Natural killer cell (primary cell): ENCODE results near the gene DPRX. TPM values are rescaled to one million over a fixed set of nuclear protein-coding genes. Genes with fewer than 3 reads are reported as not detected.

Experiments used
- ATAC-seq, 3 donors: fragments of 150-1000 bp in 2 of 3; fragments of 200-7000 bp in 1 of 3; cut with Tn5 transposase; 1 replicate in 1 of 3; 2 replicates in 2 of 3; pipeline ENCODE4 v1.10.0; 2021; ENCODE audit warnings: mild to moderate bottlenecking in 2 of 3, moderate library complexity in 2 of 3
- DNase-seq, 2 donors: peaks; one replicate each; pipeline versions ENCODE4 v3.0.0 to v3.0.0-alpha.2; 2013 to 2021; ENCODE audit warnings: mixed read lengths in 1 of 2
- H3K27ac ChIP-seq: one replicate; pipeline ENCODE4 v1.5.1; 2013; ENCODE audit warnings: mild to moderate bottlenecking, low read length
- H3K27me3 ChIP-seq: one replicate; pipeline ENCODE4 v1.6.1; 2013; ENCODE audit warnings: low read length; ENCODE audit not compliant: control insufficient read depth, insufficient read depth
- H3K36me3 ChIP-seq: one replicate; pipeline ENCODE4 v1.6.1; 2013; ENCODE audit warnings: low read length; ENCODE audit not compliant: control insufficient read depth, insufficient read depth
- H3K4me1 ChIP-seq: one replicate; pipeline ENCODE4 v1.6.1; 2013; ENCODE audit warnings: low read length; ENCODE audit not compliant: control insufficient read depth, insufficient read depth
- H3K4me3 ChIP-seq: one replicate; pipeline ENCODE4 v1.5.1; 2013; ENCODE audit warnings: low read length
- H3K9me3 ChIP-seq: one replicate; pipeline ENCODE4 v1.6.1; 2013; ENCODE audit warnings: low read length; ENCODE audit not compliant: control insufficient read depth, insufficient read depth
- H3K27ac Mint-ChIP-seq, 2 donors: one replicate each; pipeline ENCODE4 v1.8.0; 2022; ENCODE audit warnings: mild to moderate bottlenecking in 2 of 2, mixed read lengths in 2 of 2, moderate library complexity in 1 of 2
- H3K27me3 Mint-ChIP-seq, 2 donors: one replicate each; pipeline ENCODE4 v1.8.0; 2022; ENCODE audit warnings: low read depth in 2 of 2, mixed read lengths in 2 of 2
- H3K36me3 Mint-ChIP-seq: one replicate; pipeline ENCODE4 v1.8.0; 2022; ENCODE audit warnings: mixed read lengths
- H3K4me1 Mint-ChIP-seq, 2 donors: one replicate each; pipeline ENCODE4 v1.8.0; 2022; ENCODE audit warnings: mixed read lengths in 2 of 2
- H3K4me3 Mint-ChIP-seq: one replicate; pipeline ENCODE4 v1.8.0; 2022; ENCODE audit warnings: mild to moderate bottlenecking, moderate library complexity, mixed read lengths
- H3K9me3 Mint-ChIP-seq, 2 donors: one replicate each; pipeline ENCODE4 v1.8.0; 2022; ENCODE audit warnings: mixed read lengths in 2 of 2
- CTCF ChIP-seq: fragments of 200-600 bp; IDR thresholded peaks from one replicate; pipeline ENCODE4 v1.8.0; 2022; ENCODE audit warnings: antibody characterized with exemption
- WGBS: methylation state at CpG from one replicate; pipeline ENCODE4 v1.1.7; 2013; ENCODE audit warnings: missing lambda C conversion rate; ENCODE audit not compliant: insufficient coverage; 5-methylcytosine and 5-hydroxymethylcytosine counted together
- intact Hi-C: fragments of 100-400 bp; cut with micrococcal nuclease; formaldehyde crosslinking; loops from one replicate; pipeline ENCODE4 v1.14.2; 2022
- total RNA-seq, 4 donors: library from RNA; stranded (reverse); fragments of 120-200 nt in 1 of 4; gene quantifications; one replicate each; pipeline versions ENCODE4 v1.2.3 to v1.2.4, GENCODE V29; 2013 to 2022

Gene DPRX
- total RNA-seq, 3 donors from 2014 or later (not counting 1 experiment from before 2014, with no cell fraction given), result not detected

DNA sequence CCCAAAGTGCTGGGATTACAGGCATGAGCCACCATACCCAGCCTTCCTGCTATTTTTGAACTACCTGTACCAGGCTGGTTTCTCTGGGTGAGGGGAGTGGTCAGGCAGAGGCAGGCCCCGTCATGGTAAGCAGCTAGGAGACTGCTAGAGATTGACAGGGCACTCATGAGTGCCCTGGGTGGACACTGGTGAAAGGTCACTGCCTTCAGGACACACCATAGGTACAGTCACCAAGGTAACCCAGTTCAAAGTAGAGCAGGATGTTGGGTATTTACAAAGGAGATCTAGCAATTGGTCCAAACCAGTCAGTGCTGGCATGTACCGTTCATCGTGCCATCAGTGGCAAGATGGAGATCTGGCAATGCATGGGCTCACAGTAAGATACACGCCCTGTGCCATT lies 25.5 kb downstream of the DPRX start:
- no peak for TF ChIP-seq CTCF
- H3K27me3 ChIP-seq, result no peaks in the 10 kb centered on the region
- peaks cover 7% of the 10 kb centered on the region for H3K36me3 Mint-ChIP-seq
- no peaks in the 10 kb centered on the region for H3K36me3 ChIP-seq
- peaks cover 3% of the 10 kb centered on the region for H3K9me3 ChIP-seq
- no peak overlapping the region for H3K4me3 ChIP-seq
- H3K9me3 Mint-ChIP-seq, result peaks cover 3% of the 10 kb centered on the region in 2 donors
- H3K4me1 Mint-ChIP-seq, result no peaks in the 10 kb centered on the region
- no peak overlapping the region for H3K27ac ChIP-seq
- H3K27ac Mint-ChIP-seq, result no peak overlapping the region
- 91% methylated on average over 4 of the region's 4 CpGs for WGBS
- DNase-seq, result no peak
- ATAC-seq, result no peak
- no peak overlapping the region for H3K4me3 Mint-ChIP-seq
- no peaks in the 10 kb centered on the region for H3K27me3 Mint-ChIP-seq
- intact Hi-C loops, result no loop called here
- no peaks in the 10 kb centered on the region for H3K4me1 ChIP-seq

DNA sequence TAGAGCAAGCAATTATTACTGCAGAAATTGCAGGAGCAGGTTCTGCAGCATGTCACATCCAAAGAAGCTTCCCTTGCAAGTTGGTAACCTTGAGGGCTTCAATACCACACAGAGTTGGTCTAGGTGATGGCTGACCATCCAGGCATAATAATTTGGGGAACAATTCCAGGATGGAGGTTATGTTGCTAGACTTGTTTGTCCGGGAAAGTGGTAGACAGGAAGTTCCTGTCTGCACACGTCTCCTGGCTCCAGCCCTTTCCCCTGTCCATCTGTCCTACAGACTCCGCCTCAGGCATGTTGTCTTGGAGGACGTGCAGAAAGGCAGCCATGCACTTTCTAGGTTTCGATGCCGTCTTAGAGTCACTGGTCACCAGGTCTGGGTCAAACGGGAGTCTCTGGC lies 26.0 kb downstream of the DPRX start:
- Mint-ChIP-seq H3K27ac (no peak overlapping the region), H3K9me3 (peaks cover 3% of the 10 kb centered on the region in 2 donors), H3K36me3 (peaks cover 7% of the 10 kb centered on the region), H3K4me1 (no peaks in the 10 kb centered on the region), H3K4me3 (no peak overlapping the region), H3K27me3 (no peaks in the 10 kb centered on the region)
- ATAC-seq (no peak), DNase-seq (no peak)
- Histone ChIP-seq H3K4me1 (no peaks in the 10 kb centered on the region), H3K27me3 (no peaks in the 10 kb centered on the region), H3K4me3 (no peak overlapping the region), H3K27ac (no peak overlapping the region), H3K9me3 (no peaks in the 10 kb centered on the region), H3K36me3 (no peaks in the 10 kb centered on the region)
- intact Hi-C loops, result no loop called here
- TF ChIP-seq CTCF, result no peak
- WGBS, result 81% methylated on average over 7 of the region's 7 CpGs

DNA sequence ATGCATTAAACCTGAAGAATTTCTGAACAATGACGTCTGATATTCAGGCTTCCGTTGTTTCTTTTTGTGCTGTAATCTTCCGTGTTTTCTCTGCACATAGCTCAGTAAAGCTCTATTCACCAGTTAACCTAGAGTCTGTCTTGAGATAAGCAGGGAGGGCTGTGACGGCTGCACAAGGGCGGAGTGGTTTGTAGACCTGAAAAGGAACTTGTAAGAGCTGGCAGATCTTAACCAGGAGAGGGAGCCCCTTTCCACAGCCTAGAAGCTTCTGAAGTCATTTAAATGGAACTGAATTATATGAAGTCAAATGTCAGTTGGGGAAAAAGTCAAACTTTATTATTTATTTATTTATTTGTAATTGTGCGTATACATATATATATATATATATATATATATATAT lies 27.5 kb downstream of the DPRX start:
- H3K4me1 ChIP-seq, result no peaks in the 10 kb centered on the region
- peaks cover 7% of the 10 kb centered on the region for H3K36me3 Mint-ChIP-seq
- H3K9me3 Mint-ChIP-seq, result peaks cover 3% of the 10 kb centered on the region in 2 donors
- no peaks in the 10 kb centered on the region for H3K36me3 ChIP-seq
- DNase-seq, result no peak
- H3K27ac Mint-ChIP-seq, result no peak overlapping the region
- TF ChIP-seq CTCF, result no peak
- intact Hi-C loops, result no loop called here
- H3K4me1 Mint-ChIP-seq, result no peaks in the 10 kb centered on the region
- H3K9me3 ChIP-seq, result no peaks in the 10 kb centered on the region
- no peak overlapping the region for H3K4me3 ChIP-seq
- 0% methylated on average over 5 of the region's 6 CpGs for WGBS
- H3K27me3 Mint-ChIP-seq, result no peaks in the 10 kb centered on the region
- no peaks in the 10 kb centered on the region for H3K27me3 ChIP-seq
- H3K27ac ChIP-seq, result no peak overlapping the region
- ATAC-seq, result no peak
- H3K4me3 Mint-ChIP-seq, result no peak overlapping the region

GRCh38 chr19:53660584-53660983 lies 28.8 kb downstream of the DPRX start:
- Mint-ChIP-seq H3K9me3 (no peaks in the 10 kb centered on the region), H3K27me3 (no peaks in the 10 kb centered on the region), H3K36me3 (no peaks in the 10 kb centered on the region), H3K4me1 (no peaks in the 10 kb centered on the region), H3K27ac (no peak overlapping the region), H3K4me3 (no peak overlapping the region)
- H3K27me3 ChIP-seq, result no peaks in the 10 kb centered on the region
- no peak for TF ChIP-seq CTCF
- WGBS, result 90% methylated on average over 3 of the region's 4 CpGs
- no peak for ATAC-seq
- DNase-seq, result no peak
- H3K9me3 ChIP-seq, result no peaks in the 10 kb centered on the region
- no peak overlapping the region for H3K27ac ChIP-seq
- no peak overlapping the region for H3K4me3 ChIP-seq
- H3K4me1 ChIP-seq, result no peaks in the 10 kb centered on the region
- intact Hi-C loops, result no loop called here
- no peaks in the 10 kb centered on the region for H3K36me3 ChIP-seq
